ENCODE results near the gene LSAMP.

Gene LSAMP

DNA sequence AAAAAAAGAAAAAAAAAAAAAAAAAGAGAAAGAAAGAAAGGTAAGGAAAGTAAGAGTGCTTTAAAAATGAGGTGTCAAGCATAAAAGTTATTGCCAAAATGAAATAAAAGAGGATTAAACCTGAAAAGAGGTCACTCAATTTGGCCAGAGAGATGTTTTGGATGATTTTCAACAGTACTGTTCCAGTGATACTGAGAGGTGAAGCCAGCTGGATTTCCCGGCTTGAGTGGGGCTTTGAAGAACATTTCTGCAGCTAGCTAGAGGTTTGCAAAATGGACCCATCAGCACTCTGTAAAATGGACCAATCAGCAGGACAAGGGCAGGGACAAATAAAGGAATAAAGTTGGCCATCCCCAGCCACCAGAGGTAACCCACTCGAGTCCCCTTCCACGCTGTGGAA is 128.5 kb downstream of the LSAMP start:
- Histone ChIP-seq H2BK15ac (replicated peaks; ENCODE audit: low read depth) (no peak overlapping the region), H3K23ac (ENCODE audit: low read length) (no peak overlapping the region), H3K56ac (ENCODE audit: low read length) (no peak overlapping the region), H3K4me2 (ENCODE audit: low read length) (no peak overlapping the region), H3K36me3 (ENCODE audit: control insufficient read depth, insufficient read depth, low read length) (no peaks in the 10 kb centered on the region), H3K4ac (ENCODE audit: low read depth, low read length) (no peak overlapping the region), H3K79me1 (ENCODE audit: low read length) (no peaks in the 10 kb centered on the region), H2AK5ac (ENCODE audit: low read length) (no peak overlapping the region), H3K9ac (ENCODE audit: low read length) (no peak overlapping the region), H4K8ac (ENCODE audit: low read depth, low read length) (no peak overlapping the region), H3K27ac (ENCODE audit: low read depth, low read length) (no peak overlapping the region), H3K4me1 (ENCODE audit: control insufficient read depth, low read depth, low read length) (no peaks in the 10 kb centered on the region), H2BK5ac (ENCODE audit: low read length) (no peak overlapping the region), H2BK120ac (ENCODE audit: low read depth, low read length) (no peak overlapping the region), H3K79me2 (ENCODE audit: control insufficient read depth, insufficient read depth, low read length) (no peaks in the 10 kb centered on the region), H3K4me3 (ENCODE audit: low read length) (no peak overlapping the region), H3K27me3 (ENCODE audit: insufficient read depth, low read length, poor library complexity) (no peaks in the 10 kb centered on the region), H4K5ac (ENCODE audit: low read length) (no peak overlapping the region), H3K18ac (ENCODE audit: low read length) (no peak overlapping the region)
- DNase-seq = no peak
- no CpG with 5 or more reads among the region's 3 CpGs for whole genome bisulfite sequencing (ENCODE audit: extremely low coverage, insufficient coverage, low lambda C conversion rate)

DNA sequence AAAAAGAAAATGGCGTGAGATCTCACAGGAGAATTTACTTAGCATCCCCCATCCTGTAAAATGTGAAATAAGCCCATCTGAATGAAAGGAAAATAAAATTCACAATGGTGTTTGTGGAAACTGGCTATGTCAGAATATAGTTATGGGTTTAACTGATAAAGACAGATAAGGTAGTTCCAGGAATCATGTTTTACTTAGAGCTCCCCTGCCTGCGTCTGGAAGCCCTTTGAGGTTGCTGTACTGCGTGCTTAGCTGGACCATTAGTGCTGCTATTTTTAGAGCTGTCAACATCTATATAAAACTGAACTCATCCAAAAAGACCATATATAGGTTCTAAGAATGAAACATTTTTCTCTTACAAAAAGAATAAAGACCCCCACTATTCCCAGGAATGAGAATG is 130.8 kb downstream of the LSAMP start:
- H3K23ac ChIP-seq (ENCODE audit: low read length) = no peak overlapping the region
- H3K27ac ChIP-seq (ENCODE audit: low read depth, low read length) = no peak overlapping the region
- no peaks in the 10 kb centered on the region for H3K79me1 ChIP-seq (ENCODE audit: low read length)
- no peak overlapping the region for H3K56ac ChIP-seq (ENCODE audit: low read length)
- no peaks in the 10 kb centered on the region for H3K79me2 ChIP-seq (ENCODE audit: control insufficient read depth, insufficient read depth, low read length)
- H3K4ac ChIP-seq (ENCODE audit: low read depth, low read length) = no peak overlapping the region
- H3K36me3 ChIP-seq (ENCODE audit: control insufficient read depth, insufficient read depth, low read length) = no peaks in the 10 kb centered on the region
- no CpG with 5 or more reads among the region's 3 CpGs for WGBS (ENCODE audit: extremely low coverage, insufficient coverage, low lambda C conversion rate)
- no peak overlapping the region for H2BK5ac ChIP-seq (ENCODE audit: low read length)
- no peak overlapping the region for H4K8ac ChIP-seq (ENCODE audit: low read depth, low read length)
- H2BK120ac ChIP-seq (ENCODE audit: low read depth, low read length) = no peak overlapping the region
- H3K4me3 ChIP-seq (ENCODE audit: low read length) = no peak overlapping the region
- H2AK5ac ChIP-seq (ENCODE audit: low read length) = no peak overlapping the region
- no peak overlapping the region for H4K5ac ChIP-seq (ENCODE audit: low read length)
- DNase-seq = no peak
- no peaks in the 10 kb centered on the region for H3K4me1 ChIP-seq (ENCODE audit: control insufficient read depth, low read depth, low read length)
- H3K18ac ChIP-seq (ENCODE audit: low read length) = no peak overlapping the region
- no peak overlapping the region for H3K4me2 ChIP-seq (ENCODE audit: low read length)
- H3K9ac ChIP-seq (ENCODE audit: low read length) = no peak overlapping the region
- no peak overlapping the region for H2BK15ac ChIP-seq (replicated peaks; ENCODE audit: low read depth)
- H3K27me3 ChIP-seq (ENCODE audit: insufficient read depth, low read length, poor library complexity) = no peaks in the 10 kb centered on the region

DNA sequence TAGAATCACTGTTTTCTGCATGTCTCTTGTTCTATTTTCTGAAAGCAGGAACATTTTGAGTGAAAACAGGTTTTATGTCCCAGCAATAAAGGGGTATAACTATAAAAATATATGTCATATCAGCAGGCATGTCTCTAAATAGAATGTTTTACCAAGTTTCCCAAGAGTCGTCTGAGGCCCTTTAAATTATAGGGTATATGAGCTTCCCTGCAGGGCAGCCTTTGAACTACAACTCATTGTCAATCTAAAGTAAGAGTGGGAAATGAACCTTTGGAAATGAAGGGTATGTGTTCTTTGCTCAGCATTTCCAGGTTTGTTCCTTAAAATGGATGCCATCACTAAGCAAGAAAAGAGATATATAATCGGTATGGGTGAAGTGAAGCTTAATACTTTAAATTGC is 138.6 kb downstream of the LSAMP start:
- Histone ChIP-seq H3K56ac (ENCODE audit: low read length) (no peak overlapping the region), H4K8ac (ENCODE audit: low read depth, low read length) (no peak overlapping the region), H3K27me3 (ENCODE audit: insufficient read depth, low read length, poor library complexity) (no peaks in the 10 kb centered on the region), H3K4me1 (ENCODE audit: control insufficient read depth, low read depth, low read length) (no peaks in the 10 kb centered on the region), H3K23ac (ENCODE audit: low read length) (no peak overlapping the region), H3K79me2 (ENCODE audit: control insufficient read depth, insufficient read depth, low read length) (no peaks in the 10 kb centered on the region), H3K4me2 (ENCODE audit: low read length) (no peak overlapping the region), H3K36me3 (ENCODE audit: control insufficient read depth, insufficient read depth, low read length) (no peaks in the 10 kb centered on the region), H2BK5ac (ENCODE audit: low read length) (no peak overlapping the region), H4K5ac (ENCODE audit: low read length) (no peak overlapping the region), H2BK15ac (replicated peaks; ENCODE audit: low read depth) (no peak overlapping the region), H3K18ac (ENCODE audit: low read length) (no peak overlapping the region), H2BK120ac (ENCODE audit: low read depth, low read length) (no peak overlapping the region), H3K4me3 (ENCODE audit: low read length) (no peak overlapping the region), H3K79me1 (ENCODE audit: low read length) (no peaks in the 10 kb centered on the region), H3K4ac (ENCODE audit: low read depth, low read length) (no peak overlapping the region), H3K27ac (ENCODE audit: low read depth, low read length) (no peak overlapping the region), H2AK5ac (ENCODE audit: low read length) (no peak overlapping the region), H3K9ac (ENCODE audit: low read length) (no peak overlapping the region)
- no CpG with 5 or more reads among the region's 2 CpGs for whole genome bisulfite sequencing (ENCODE audit: extremely low coverage, insufficient coverage, low lambda C conversion rate)
- peak; percentile 17 for DNase-seq

DNA sequence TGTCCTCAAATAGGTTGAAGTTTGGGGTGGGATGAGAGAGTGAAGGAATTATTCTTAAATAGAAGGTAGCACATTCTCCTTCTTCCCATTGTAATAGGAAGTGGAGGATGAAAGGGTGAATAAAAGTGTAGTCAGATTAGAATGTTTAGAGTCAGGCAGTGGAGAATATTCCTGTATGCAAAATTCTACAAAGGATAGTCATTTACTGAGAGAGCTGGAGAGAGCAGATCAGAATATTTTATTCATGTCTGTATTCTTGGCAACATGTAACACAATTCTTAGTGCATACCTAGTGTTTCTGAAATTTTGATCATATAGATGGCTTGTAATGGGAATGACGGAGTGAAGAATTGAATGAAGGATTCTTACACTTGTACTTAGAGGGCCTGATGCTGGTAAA is 139.1 kb downstream of the LSAMP start:
- no peak overlapping the region for H3K56ac ChIP-seq (ENCODE audit: low read length)
- H4K8ac ChIP-seq (ENCODE audit: low read depth, low read length) = no peak overlapping the region
- H2AK5ac ChIP-seq (ENCODE audit: low read length) = no peak overlapping the region
- no peak overlapping the region for H3K4me3 ChIP-seq (ENCODE audit: low read length)
- no peak overlapping the region for H3K18ac ChIP-seq (ENCODE audit: low read length)
- no peak overlapping the region for H2BK5ac ChIP-seq (ENCODE audit: low read length)
- no peak overlapping the region for H4K5ac ChIP-seq (ENCODE audit: low read length)
- H3K23ac ChIP-seq (ENCODE audit: low read length) = no peak overlapping the region
- H2BK15ac ChIP-seq (replicated peaks; ENCODE audit: low read depth) = no peak overlapping the region
- DNase-seq = no peak
- H3K27ac ChIP-seq (ENCODE audit: low read depth, low read length) = no peak overlapping the region
- no peak overlapping the region for H3K4me2 ChIP-seq (ENCODE audit: low read length)
- no peaks in the 10 kb centered on the region for H3K79me2 ChIP-seq (ENCODE audit: control insufficient read depth, insufficient read depth, low read length)
- no peak overlapping the region for H3K9ac ChIP-seq (ENCODE audit: low read length)
- no peak overlapping the region for H2BK120ac ChIP-seq (ENCODE audit: low read depth, low read length)
- WGBS (ENCODE audit: extremely low coverage, insufficient coverage, low lambda C conversion rate) = 100% methylated on average over 1 of the region's 1 CpG
- H3K4me1 ChIP-seq (ENCODE audit: control insufficient read depth, low read depth, low read length) = no peaks in the 10 kb centered on the region
- no peaks in the 10 kb centered on the region for H3K79me1 ChIP-seq (ENCODE audit: low read length)
- no peaks in the 10 kb centered on the region for H3K27me3 ChIP-seq (ENCODE audit: insufficient read depth, low read length, poor library complexity)
- H3K36me3 ChIP-seq (ENCODE audit: control insufficient read depth, insufficient read depth, low read length) = no peaks in the 10 kb centered on the region
- H3K4ac ChIP-seq (ENCODE audit: low read depth, low read length) = no peak overlapping the region

DNA sequence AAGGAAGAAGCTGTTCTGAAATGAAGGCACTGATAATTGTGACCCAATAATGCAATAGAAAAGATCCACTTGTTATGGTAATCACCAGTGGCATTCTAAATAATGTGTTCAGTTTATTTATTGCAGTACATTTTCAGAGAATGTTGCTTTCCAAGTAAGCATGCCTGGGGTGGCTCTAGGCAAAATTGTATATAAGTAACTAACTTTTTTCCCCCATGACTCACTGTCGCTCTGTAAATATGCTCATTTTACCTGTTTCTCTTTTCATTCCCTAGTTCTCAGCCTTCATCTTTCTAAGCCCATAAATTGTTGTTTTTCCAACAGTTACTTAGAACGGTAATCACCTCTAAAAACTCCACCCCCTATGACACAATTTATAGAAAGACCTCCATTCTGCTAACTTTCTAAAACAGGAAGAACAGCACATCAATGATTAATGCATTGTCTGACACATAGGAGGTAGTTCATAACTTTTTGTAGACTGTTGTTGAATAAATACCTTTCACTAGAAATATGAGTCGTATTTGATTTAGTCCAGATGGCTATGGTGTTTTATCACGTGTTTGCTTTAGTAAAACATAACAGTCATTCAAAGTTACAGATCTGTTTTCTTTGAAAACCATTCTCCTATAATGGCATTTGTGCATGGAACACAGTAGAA is 143.1 kb downstream of the LSAMP start:
- Histone ChIP-seq H3K18ac (ENCODE audit: low read length) (no peak overlapping the region), H3K79me2 (ENCODE audit: control insufficient read depth, insufficient read depth, low read length) (no peaks in the 10 kb centered on the region), H3K4me2 (ENCODE audit: low read length) (no peak overlapping the region), H3K4me1 (ENCODE audit: control insufficient read depth, low read depth, low read length) (no peaks in the 10 kb centered on the region), H4K8ac (ENCODE audit: low read depth, low read length) (no peak overlapping the region), H2BK15ac (replicated peaks; ENCODE audit: low read depth) (no peak overlapping the region), H4K5ac (ENCODE audit: low read length) (no peak overlapping the region), H3K27ac (ENCODE audit: low read depth, low read length) (no peak overlapping the region), H3K4ac (ENCODE audit: low read depth, low read length) (no peak overlapping the region), H3K56ac (ENCODE audit: low read length) (no peak overlapping the region), H3K4me3 (ENCODE audit: low read length) (no peak overlapping the region), H2AK5ac (ENCODE audit: low read length) (no peak overlapping the region), H3K9ac (ENCODE audit: low read length) (no peak overlapping the region), H2BK5ac (ENCODE audit: low read length) (no peak overlapping the region), H2BK120ac (ENCODE audit: low read depth, low read length) (no peak overlapping the region), H3K27me3 (ENCODE audit: insufficient read depth, low read length, poor library complexity) (no peaks in the 10 kb centered on the region), H3K79me1 (ENCODE audit: low read length) (no peaks in the 10 kb centered on the region), H3K23ac (ENCODE audit: low read length) (no peak overlapping the region), H3K36me3 (ENCODE audit: control insufficient read depth, insufficient read depth, low read length) (no peaks in the 10 kb centered on the region)
- no peak for DNase-seq
- no CpG with 5 or more reads among the region's 4 CpGs for WGBS (ENCODE audit: extremely low coverage, insufficient coverage, low lambda C conversion rate)

DNA sequence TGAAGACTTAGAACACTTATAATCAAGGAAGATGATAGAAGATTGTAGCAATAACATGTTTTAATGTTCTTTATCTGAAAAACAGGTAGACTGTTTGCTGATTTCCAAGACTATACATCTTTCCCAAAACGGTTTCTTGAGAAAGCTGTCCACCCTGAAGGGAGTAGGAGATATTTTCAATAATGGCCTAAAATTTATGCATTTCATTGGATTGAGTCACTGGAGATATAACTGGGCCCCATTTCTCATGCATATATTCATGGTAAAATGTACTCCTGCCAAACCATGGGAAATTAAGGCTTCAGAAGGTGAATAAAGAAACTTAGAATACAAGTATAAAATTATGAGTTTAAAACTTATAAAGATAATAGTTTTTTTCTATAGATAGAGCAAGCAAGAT is 143.9 kb downstream of the LSAMP start:
- Histone ChIP-seq H2BK120ac (ENCODE audit: low read depth, low read length) (no peak overlapping the region), H3K4me1 (ENCODE audit: control insufficient read depth, low read depth, low read length) (no peaks in the 10 kb centered on the region), H4K8ac (ENCODE audit: low read depth, low read length) (no peak overlapping the region), H3K27me3 (ENCODE audit: insufficient read depth, low read length, poor library complexity) (no peaks in the 10 kb centered on the region), H2BK5ac (ENCODE audit: low read length) (no peak overlapping the region), H3K36me3 (ENCODE audit: control insufficient read depth, insufficient read depth, low read length) (no peaks in the 10 kb centered on the region), H3K79me1 (ENCODE audit: low read length) (no peaks in the 10 kb centered on the region), H3K4ac (ENCODE audit: low read depth, low read length) (no peak overlapping the region), H3K4me2 (ENCODE audit: low read length) (no peak overlapping the region), H3K9ac (ENCODE audit: low read length) (no peak overlapping the region), H4K5ac (ENCODE audit: low read length) (no peak overlapping the region), H3K79me2 (ENCODE audit: control insufficient read depth, insufficient read depth, low read length) (no peaks in the 10 kb centered on the region), H3K4me3 (ENCODE audit: low read length) (no peak overlapping the region), H3K27ac (ENCODE audit: low read depth, low read length) (no peak overlapping the region), H2AK5ac (ENCODE audit: low read length) (no peak overlapping the region), H3K18ac (ENCODE audit: low read length) (no peak overlapping the region), H3K23ac (ENCODE audit: low read length) (no peak overlapping the region), H3K56ac (ENCODE audit: low read length) (no peak overlapping the region), H2BK15ac (replicated peaks; ENCODE audit: low read depth) (no peak overlapping the region)
- DNase-seq = no peak
- WGBS (ENCODE audit: extremely low coverage, insufficient coverage, low lambda C conversion rate) = no CpG with 5 or more reads among the region's 1 CpG

Data from mesendoderm (in vitro differentiated cells).